Ecto neural progenitor cell (in vitro differentiated cells): ENCODE measurements around the gene RAB29.
"Not testable (repeated sequence)": the region's sequence is repeated elsewhere in the genome, so short reads cannot be mapped to it uniquely, and the experiment has no call there.

Experiments used
- DNase-seq: peaks from one replicate; pipeline ENCODE4 v3.0.0-alpha.2; 2018; ENCODE audit warnings: low spot score

Gene RAB29, protein sequence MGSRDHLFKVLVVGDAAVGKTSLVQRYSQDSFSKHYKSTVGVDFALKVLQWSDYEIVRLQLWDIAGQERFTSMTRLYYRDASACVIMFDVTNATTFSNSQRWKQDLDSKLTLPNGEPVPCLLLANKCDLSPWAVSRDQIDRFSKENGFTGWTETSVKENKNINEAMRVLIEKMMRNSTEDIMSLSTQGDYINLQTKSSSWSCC

GRCh38 chr1:205775015-205775716 is at the start of gene RAB29:
Gene RAB29 (minus strand): TSS chr1:205775482. CDS start chr1:205774956, 526 bp downstream.
- peak; percentile 85 for DNase-seq

DNA sequence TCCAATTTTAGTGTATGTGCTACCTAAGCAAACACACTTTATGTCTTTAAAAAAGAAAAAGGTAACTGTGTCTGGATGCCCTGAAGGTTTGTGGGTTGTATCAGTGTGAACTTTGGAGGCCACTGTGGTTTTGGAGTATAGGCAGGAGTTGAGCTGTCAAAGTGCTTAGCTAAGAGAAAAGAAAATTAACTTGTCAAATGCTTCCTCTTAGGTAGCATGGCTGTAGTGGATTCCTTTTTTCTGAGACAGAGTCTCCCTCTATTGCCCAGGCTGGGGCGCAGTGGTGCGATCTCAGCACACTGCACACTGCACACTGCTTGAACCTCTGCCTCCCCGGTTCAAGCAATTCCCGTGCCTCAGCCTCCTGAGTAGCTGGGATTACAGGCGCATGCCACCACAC is 48.9 kb upstream of the RAB29 start:
- DNase-seq = no peak

DNA sequence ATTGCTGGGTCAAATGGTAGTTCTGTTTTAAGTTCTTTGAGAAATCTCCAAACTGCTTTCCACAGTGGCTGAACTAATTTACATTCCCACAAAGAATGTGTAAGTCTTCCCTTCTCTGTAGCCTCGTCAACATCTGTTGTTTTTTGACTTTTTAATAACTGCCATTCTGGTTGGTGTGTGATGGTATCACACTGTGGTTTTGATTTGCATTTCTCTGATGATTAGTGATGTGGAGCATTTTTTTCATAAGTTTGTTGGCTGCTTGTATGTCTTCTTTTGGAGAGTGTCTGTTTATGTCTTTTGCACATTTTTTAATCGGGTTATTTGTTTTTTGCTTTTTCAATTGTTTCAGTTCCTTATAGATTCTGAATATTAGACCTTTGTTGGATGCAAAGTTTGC is 48.0 kb upstream of the RAB29 start:
- not testable (repeated sequence) for DNase-seq

- DNase-seq = no peak
These were observed 47.1 kb upstream of the RAB29 start for GRCh38 chr1:205822397-205822796.

GRCh38 chr1:205817988-205818387 is 42.7 kb upstream of the RAB29 start:
- DNase-seq = no peak

GRCh38 chr1:205817364-205817763 is 42.1 kb upstream of the RAB29 start:
- no peak for DNase-seq

DNA sequence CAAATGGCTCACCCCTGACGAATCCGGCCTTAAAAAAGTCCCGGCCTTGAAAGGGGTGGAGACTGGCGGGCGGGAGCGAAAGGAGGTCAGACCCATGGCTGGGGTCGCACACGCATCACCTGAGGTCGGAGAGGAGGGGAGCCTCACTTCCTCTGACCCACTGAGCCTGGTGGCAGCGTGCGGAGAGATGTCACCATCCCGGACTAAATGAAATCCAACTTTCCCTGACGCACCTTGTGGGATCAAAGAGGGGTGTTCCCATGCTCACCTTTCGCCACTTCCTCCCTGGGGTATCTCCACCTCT is 38.4 kb upstream of the RAB29 start:
- no peak for DNase-seq

- DNase-seq = peak; percentile 95
These were observed 37.8 kb upstream of the RAB29 start, which contains the start of gene SLC41A1 for GRCh38 chr1:205812878-205813754. Gene SLC41A1 (minus strand): TSS chr1:205813198. CDS start chr1:205810441, 2,757 bp downstream.

DNA sequence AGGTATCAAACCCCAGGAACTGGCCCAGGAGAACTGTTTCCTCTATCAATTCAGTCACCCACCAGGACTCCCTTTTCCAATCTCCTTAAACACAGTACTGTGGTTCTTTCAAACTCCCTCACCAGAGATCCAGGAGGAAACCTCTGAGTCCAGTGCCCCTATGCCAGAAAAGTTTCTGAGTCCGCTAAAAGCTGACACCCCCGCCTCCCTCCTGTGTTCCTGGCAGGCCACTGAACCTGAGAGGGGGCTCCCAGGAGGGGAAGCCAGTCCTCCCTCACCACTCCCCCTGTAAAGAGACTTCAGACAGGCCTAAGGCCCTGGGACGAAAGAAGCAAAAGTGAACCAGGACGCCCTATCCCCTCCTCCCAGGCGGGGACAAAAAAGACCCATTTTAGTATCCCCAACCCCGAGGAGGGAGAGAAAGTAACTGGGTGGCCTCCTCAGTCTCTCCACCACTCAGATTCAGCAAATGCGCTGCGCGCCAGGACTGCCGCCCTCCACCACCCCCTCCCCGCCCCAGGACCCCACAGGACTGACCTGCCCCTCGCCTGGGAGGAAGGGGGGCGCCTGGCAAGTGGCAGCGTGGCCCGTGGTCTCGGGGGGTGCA is 37.1 kb upstream of the RAB29 start:
- DNase-seq = peak; percentile 81

DNA sequence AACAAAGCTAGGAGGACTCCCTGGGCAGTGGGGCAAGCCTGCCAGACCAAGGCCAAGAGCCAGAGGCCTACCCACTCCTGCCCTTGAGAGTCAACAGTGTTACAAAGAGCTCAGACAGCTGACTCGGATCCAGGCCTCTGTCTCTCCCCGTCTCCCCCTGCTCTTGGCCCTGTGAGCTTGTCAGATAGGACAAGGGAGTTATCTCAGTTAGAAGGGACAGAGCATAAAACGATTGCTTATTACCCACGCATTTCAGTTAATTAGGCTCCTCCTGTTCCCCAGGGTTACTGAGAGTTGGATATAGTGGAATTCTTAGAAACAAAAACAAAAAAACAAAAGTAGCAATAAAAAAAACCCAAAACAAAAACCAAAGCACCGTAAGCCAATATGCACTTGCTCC is 36.4 kb upstream of the RAB29 start:
- DNase-seq = no peak

- no peak for DNase-seq
These were observed 35.3 kb upstream of the RAB29 start for GRCh38 chr1:205810448-205811157.

GRCh38 chr1:205809942-205810345 is 34.7 kb upstream of the RAB29 start:
- no peak for DNase-seq

- DNase-seq = no peak
These were observed 34.2 kb upstream of the RAB29 start for GRCh38 chr1:205809469-205809868.

DNA sequence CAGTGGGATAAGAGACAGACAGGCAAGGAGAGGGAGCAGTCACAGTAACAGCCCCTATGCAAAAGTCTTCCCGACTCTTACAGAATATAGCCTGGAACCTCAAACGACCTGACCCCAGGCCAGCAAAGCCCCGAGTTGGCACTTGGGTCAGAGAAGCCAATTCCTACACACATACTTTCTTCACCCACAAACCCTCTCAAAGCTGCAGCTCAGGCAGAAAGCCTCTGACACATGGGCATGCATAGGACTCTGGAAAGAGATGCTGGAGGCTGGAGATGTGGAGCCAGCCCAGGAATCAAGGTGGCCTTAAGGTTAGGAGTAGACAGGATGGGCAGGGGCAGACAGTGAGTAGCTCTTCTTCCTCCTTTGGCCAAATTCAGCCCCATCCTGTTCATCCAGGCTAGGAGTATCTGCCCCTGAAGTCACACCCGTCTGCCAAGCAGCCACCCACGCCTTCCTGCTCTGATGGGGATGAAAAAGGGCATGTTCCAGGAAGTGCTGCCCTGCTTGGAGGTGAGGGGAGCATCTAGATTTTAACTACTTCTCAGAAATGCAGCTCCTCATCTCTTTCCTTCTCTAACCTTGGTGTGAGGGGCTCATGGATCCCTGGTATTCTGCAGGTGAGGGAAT is 29.9 kb upstream of the RAB29 start:
- no peak for DNase-seq

DNA sequence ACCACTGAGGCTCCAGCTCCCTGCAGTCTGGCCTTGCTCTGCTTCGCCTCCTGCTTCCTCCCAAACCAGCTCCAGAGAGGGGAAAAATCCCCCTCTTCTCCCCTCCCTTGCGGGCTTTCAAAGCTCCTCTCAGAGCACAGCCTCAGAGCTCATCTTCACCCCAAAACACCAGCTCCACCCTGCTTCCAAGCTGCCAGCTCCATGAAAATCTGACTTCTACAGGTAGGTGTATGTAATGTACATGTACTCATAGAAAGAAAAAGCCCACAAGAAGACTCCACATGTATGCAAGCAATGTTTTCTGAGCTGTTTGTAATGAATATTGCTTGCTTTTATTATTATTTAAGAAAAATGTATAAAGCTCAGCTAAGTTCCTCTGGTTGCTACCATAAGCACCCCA is 29.3 kb upstream of the RAB29 start:
- no peak for DNase-seq

- DNase-seq = no peak
These were observed 28.7 kb upstream of the RAB29 start for GRCh38 chr1:205803986-205804385.

DNA sequence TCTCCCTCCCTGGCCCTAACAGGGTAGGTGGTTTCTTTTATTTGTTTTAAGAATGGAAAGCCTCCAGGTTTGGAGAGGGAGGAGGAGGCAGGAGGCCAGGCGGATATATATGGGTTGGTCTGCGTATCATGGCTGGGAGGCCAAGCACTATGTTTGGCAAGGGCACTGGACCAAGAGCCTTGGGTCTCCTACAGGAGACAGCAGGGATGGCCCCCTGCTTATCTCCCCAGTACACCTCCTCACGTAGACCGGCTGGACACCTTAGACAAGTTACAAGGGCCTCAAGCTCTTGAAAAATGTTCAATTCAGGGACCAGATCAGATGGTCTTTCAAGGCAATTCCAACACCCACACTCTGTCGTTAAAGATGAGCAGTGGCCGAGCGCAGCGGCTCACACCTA is 26.8 kb upstream of the RAB29 start:
- DNase-seq = no peak

GRCh38 chr1:205800981-205801703 is 25.9 kb upstream of the RAB29 start:
- no peak for DNase-seq

DNA sequence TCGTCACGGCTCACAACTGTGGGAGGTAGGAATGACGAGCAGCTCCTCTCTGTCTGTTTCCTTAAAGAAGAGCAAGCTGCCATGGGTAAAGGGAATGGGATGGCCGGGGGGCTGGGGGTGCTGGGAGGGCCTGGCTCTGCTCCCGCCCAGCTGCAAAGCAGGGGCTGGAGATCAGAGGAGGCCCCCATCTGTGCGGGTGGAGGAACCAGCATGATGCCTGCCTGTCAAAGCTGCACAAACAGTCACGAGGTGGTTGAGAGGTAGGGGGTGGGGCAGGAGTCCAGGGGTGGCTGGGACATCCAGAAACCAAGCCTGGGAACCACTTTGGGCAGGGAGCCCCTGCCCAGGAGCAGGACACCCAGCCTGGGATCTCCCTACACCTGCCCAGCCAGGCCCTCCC is 25.1 kb upstream of the RAB29 start:
- no peak for DNase-seq

GRCh38 chr1:205798577-205798976 is 23.3 kb upstream of the RAB29 start:
- no peak for DNase-seq

- no peak for DNase-seq
These were observed 21.9 kb upstream of the RAB29 start for GRCh38 chr1:205797168-205797567.
